HCT116 (cell line): Measurements from ENCODE around the gene RBX1. TPM values are rescaled to one million over a fixed set of nuclear protein-coding genes. Genes with fewer than 3 reads are reported as not detected.

Experiments used
- ATF3 ChIP-seq: IDR thresholded peaks from 2 replicates; pipeline ENCODE4 v1.6.1; 2012
- ELF1 ChIP-seq: IDR thresholded peaks from 2 replicates; pipeline ENCODE4 v1.6.1; 2012; ENCODE audit warnings: low read depth, borderline replicate concordance
- EZH2 ChIP-seq: fragments of 200-600 bp; sonication (generic); IDR thresholded peaks from 2 replicates; pipeline ENCODE4 v1.6.1; 2017; ENCODE audit warnings: antibody characterized with exemption, mixed run types
- FOSL1 ChIP-seq: IDR thresholded peaks from 2 replicates; pipeline ENCODE4 v1.6.1; 2012; ENCODE audit warnings: low read depth
- POLR2AphosphoS5 ChIP-seq: IDR thresholded peaks from 2 replicates; pipeline ENCODE4 v1.6.1; 2011; ENCODE audit warnings: mild to moderate bottlenecking, low read depth, low read length, moderate library complexity
- RAD21 ChIP-seq: IDR thresholded peaks from 2 replicates; pipeline ENCODE4 v1.6.1; 2012; ENCODE audit warnings: low read depth, mild to moderate bottlenecking
- REST ChIP-seq: IDR thresholded peaks from 2 replicates; pipeline ENCODE4 v1.6.1; 2012; ENCODE audit warnings: low read depth
- SIN3A ChIP-seq: IDR thresholded peaks from 2 replicates; pipeline ENCODE4 v1.6.1; 2012; ENCODE audit warnings: low read depth
- ZNF274 ChIP-seq: fragments of 200-500 bp; sonication (Bioruptor generic); IDR thresholded peaks from 2 replicates; pipeline ENCODE4 v1.6.1; 2014; ENCODE audit warnings: mild to moderate bottlenecking, low read depth, low read length, inconsistent platforms
- total RNA-seq: library from RNA; stranded (reverse); gene quantifications from one replicate; pipeline ENCODE4 v1.2.1, GENCODE V29; 2021; ENCODE audit not compliant: unreplicated experiment

Gene RBX1
- total RNA-seq, 1 experiment from 2014 or later, result 51.2 TPM

GRCh38 chr22:41022470-41023298 is 71.5 kb downstream of the RBX1 start (continued):
- no peak for TF ChIP-seq ATF3
- peak; percentile 70 for TF ChIP-seq POLR2AphosphoS5
- no peak for TF ChIP-seq REST
- no peak for TF ChIP-seq EZH2
- no peak for TF ChIP-seq ELF1
- peak; percentile 55 for TF ChIP-seq SIN3A
- TF ChIP-seq RAD21, result 0 out of 2 replicates have a peak, but pooled peaks have one; percentile 20
- TF ChIP-seq FOSL1, result no peak
- TF ChIP-seq ZNF274, result no peak

Other genes starting within 250 kb of the RBX1 start
- 16.6 TPM for gene SLC25A17, start 132.0 kb upstream of the RBX1 start, total RNA-seq
- 301 TPM for gene ST13, start 94.7 kb upstream of the RBX1 start, total RNA-seq
- 29.8 TPM for gene XPNPEP3, start 94.2 kb upstream of the RBX1 start, total RNA-seq
- gene DNAJB7, start 89.3 kb upstream of the RBX1 start, total RNA-seq, result not detected
- gene EP300, start 141.2 kb downstream of the RBX1 start, total RNA-seq, result 38.8 TPM